Endothelial cell of umbilical vein (primary cell): ENCODE results near the gene AUTS2. TPM values are rescaled to one million over a fixed set of nuclear protein-coding genes. Genes with fewer than 3 reads are reported as not detected.

ENCODE experiments used
- BruUV-seq: library from RNA; stranded (reverse); fragments of 400-500 nt; replicated peaks from 2 replicates; lab custom pipeline; 2021; lab: Mats Ljungman, UMichigan
- CTCF ChIA-PET: fragments of 300-600, 350-600 bp; sonication (Branson Sonifier 250); formaldehyde crosslinking; loops from one replicate; lab custom pipeline; 2021; ENCODE audit warnings: antibody characterized with exemption, inconsistent platforms; lab: Charles Lee
- POLR2A ChIA-PET: fragments of 300-600, 350-600 bp; sonication (Branson Sonifier 250); formaldehyde crosslinking; loops from one replicate; lab custom pipeline; 2021; ENCODE audit warnings: antibody characterized with exemption, inconsistent platforms; lab: Charles Lee
- DNase-seq: peaks from one replicate; pipeline ENCODE4 v3.0.0-alpha.2; 2011; ENCODE audit warnings: low read depth, low spot score
- FAIRE-seq: peaks from 2 replicates; lab custom pipeline; 2011; peaks lifted over from hg19 to GRCh38; lab: Jason Lieb, UNC
- H2AFZ ChIP-seq: 2 replicates; pipeline ENCODE4 v1.6.0; 2012; ENCODE audit warnings: low read depth, low read length, control low read depth, inconsistent platforms
- H3K27ac ChIP-seq: 2 replicates; pipeline ENCODE4 v1.5.1; 2011; ENCODE audit warnings: low read depth, mild to moderate bottlenecking, control low read depth, low read length, moderate library complexity; ENCODE audit not compliant: insufficient read depth
- H3K27me3 ChIP-seq, 2 experiments: 2 replicates each; pipeline versions ENCODE4 v1.6.0 to v1.6.1; 2011; ENCODE audit warnings: low read length in 2 of 2, mixed read lengths in 1 of 2; ENCODE audit not compliant: control insufficient read depth in 2 of 2, insufficient read depth in 2 of 2
- H3K36me3 ChIP-seq, 2 experiments: 2 replicates in 1 of 2; 3 replicates in 1 of 2; pipeline ENCODE4 v1.5.1; 2011; ENCODE audit warnings: low read length in 2 of 2, mild to moderate bottlenecking in 1 of 2, moderate library complexity in 1 of 2; ENCODE audit not compliant: control insufficient read depth in 2 of 2, insufficient read depth in 2 of 2; ENCODE audit errors: extremely low read depth in 1 of 2
- H3K4me1 ChIP-seq: 3 replicates; pipeline ENCODE4 v1.5.1; 2011; ENCODE audit warnings: mild to moderate bottlenecking, low read length; ENCODE audit not compliant: control insufficient read depth, insufficient read depth; ENCODE audit errors: extremely low read depth
- H3K4me2 ChIP-seq: 2 replicates; pipeline ENCODE4 v1.6.1; 2011; ENCODE audit warnings: low read length, control low read depth, mixed read lengths; ENCODE audit not compliant: insufficient read depth
- H3K4me3 ChIP-seq, 3 experiments: fragments of 200-600 bp in 1 of 3; sonication (generic), shearing (Covaris generic) in 1 of 3; replicated peaks in 1 of 3; 2 replicates each; pipeline ENCODE4 v1.5.1; 2011 to 2016; ENCODE audit warnings: control low read depth in 3 of 3, low read length in 3 of 3, mild to moderate bottlenecking in 2 of 3, inconsistent platforms in 1 of 3, low read depth in 1 of 3, moderate library complexity in 1 of 3; ENCODE audit not compliant: insufficient read depth in 1 of 3
- H3K79me2 ChIP-seq: 2 replicates; pipeline ENCODE4 v1.6.0; 2012; ENCODE audit warnings: low read length, inconsistent platforms; ENCODE audit not compliant: control insufficient read depth, insufficient read depth
- H3K9ac ChIP-seq: replicated peaks from 2 replicates; pipeline ENCODE3; 2011; ENCODE audit warnings: low read length, control low read depth; ENCODE audit not compliant: insufficient read depth; ENCODE audit errors: extremely low read depth
- H3K9me1 ChIP-seq: replicated peaks from 3 replicates; pipeline ENCODE4 v1.6.0; 2011; ENCODE audit warnings: mild to moderate bottlenecking, low read length; ENCODE audit not compliant: control insufficient read depth, insufficient read depth; ENCODE audit errors: extremely low read depth
- H3K9me3 ChIP-seq: replicated peaks from 2 replicates; pipeline ENCODE4 v1.5.1; 2012; ENCODE audit warnings: low read length, inconsistent platforms; ENCODE audit not compliant: control insufficient read depth, insufficient read depth
- H4K20me1 ChIP-seq: replicated peaks from 2 replicates; pipeline ENCODE3; 2011; ENCODE audit warnings: mild to moderate bottlenecking, low read length; ENCODE audit not compliant: control insufficient read depth, insufficient read depth; ENCODE audit errors: extremely low read depth
- CTCF ChIP-seq, 2 donors: IDR thresholded peaks; 1 replicate in 1 of 2; 2 replicates in 1 of 2; pipeline ENCODE4 v1.5.1; 2011; ENCODE audit warnings: low read length in 2 of 2, mild to moderate bottlenecking in 2 of 2, moderate library complexity in 2 of 2, control low read depth in 1 of 2, inconsistent platforms in 1 of 2, low read depth in 1 of 2; ENCODE audit not compliant: insufficient read depth in 1 of 2; ENCODE audit errors: extremely low read depth in 1 of 2
- FOS ChIP-seq: IDR thresholded peaks from 2 replicates; pipeline ENCODE4 v1.6.1; 2011; ENCODE audit warnings: mild to moderate bottlenecking, low read length, moderate library complexity, borderline replicate concordance; ENCODE audit not compliant: insufficient read depth
- GATA2 ChIP-seq: IDR thresholded peaks from 2 replicates; pipeline ENCODE4 v1.7.0; 2011; ENCODE audit warnings: low read depth, mild to moderate bottlenecking, moderate library complexity, mixed read lengths, low read length; ENCODE audit not compliant: insufficient read length, insufficient read depth
- JUN ChIP-seq: IDR thresholded peaks from 2 replicates; pipeline ENCODE4 v1.6.1; 2011; ENCODE audit warnings: borderline replicate concordance, low read depth; ENCODE audit not compliant: insufficient read length, insufficient read depth
- MYC ChIP-seq: IDR thresholded peaks from one replicate; pipeline ENCODE4 v1.6.1; 2011; ENCODE audit warnings: mild to moderate bottlenecking, low read depth, low read length
- POLR2A ChIP-seq: IDR thresholded peaks from 2 replicates; pipeline ENCODE4 v1.6.1; 2012; ENCODE audit warnings: low read depth, mild to moderate bottlenecking, control low read depth, low read length
- dilution Hi-C: fragments of 300-500 bp; cut with MboI; formaldehyde crosslinking; loops from one replicate; pipeline ENCODE4 v1.15.0; 2019; ENCODE audit warnings: low sequenced_read_pairs; ENCODE audit not compliant: extremely low pct_ligation_motif_present
- intact Hi-C: fragments of 100-400 bp; cut with micrococcal nuclease; formaldehyde crosslinking; loops from one replicate; pipeline ENCODE4 v1.10.0; 2022
- polyA plus RNA-seq, 4 experiments: library from polyadenylated mRNA; depleted of rRNA in 3 of 4; stranded (reverse) in 3 of 4; unstranded in 1 of 4; fragments of >200 nt; gene quantifications; 2 replicates each; pipeline versions ENCODE4 v1.2.1 to v1.2.3, GENCODE V29; 2011 to 2012; ENCODE audit warnings: missing spikeins in 1 of 4
- total RNA-seq: library from RNA; stranded (reverse); gene quantifications from 2 replicates; pipeline ENCODE4 v1.2.3, GENCODE V29; 2021
- TF ChIP-seq, protein P1 (sequence below): IDR thresholded peaks from 2 replicates; pipeline ENCODE4 v1.6.1; 2011; ENCODE audit not compliant: insufficient read depth, insufficient read length

The AUTS2 gene
- total and polyA plus RNA-seq, 2 donors (not counting 3 experiments of a cell fraction or from before 2014, with no cell fraction given): 0.59 to 8.0 TPM

GRCh38 chr7:70830426-70830825 is 1232.2 kb downstream of the AUTS2 start:
- TF ChIP-seq JUN (no peak), GATA2 (no peak), CTCF (IDR thresholded peaks at IDR 0.05; ENCODE audit: extremely low read depth in 1 of 2, insufficient read depth in 1 of 2, low read depth in 1 of 2, low read length in 2 of 2) (no peak), MYC (no peak), FOS (no peak), POLR2A (no peak)
- TF ChIP-seq, protein P1, sequence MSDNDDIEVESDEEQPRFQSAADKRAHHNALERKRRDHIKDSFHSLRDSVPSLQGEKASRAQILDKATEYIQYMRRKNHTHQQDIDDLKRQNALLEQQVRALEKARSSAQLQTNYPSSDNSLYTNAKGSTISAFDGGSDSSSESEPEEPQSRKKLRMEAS: no peak
- Histone ChIP-seq H3K79me2 (no peaks in the 10 kb centered on the region), H3K9me1 (no peaks in the 10 kb centered on the region), H3K27ac (no peak overlapping the region), H3K27me3 (no peaks in the 10 kb centered on the region), H3K9me3 (no peaks in the 10 kb centered on the region), H3K4me3 (no peak overlapping the region), H3K4me2 (no peak overlapping the region), H4K20me1 (no peaks in the 10 kb centered on the region), H3K9ac (no peak overlapping the region), H3K4me1 (no peaks in the 10 kb centered on the region), H2AFZ (no peak overlapping the region), H3K36me3 (no peaks in the 10 kb centered on the region)
- dilution Hi-C loops: no loop called here
- FAIRE-seq (no peak), DNase-seq (no peak)
- CTCF ChIA-PET: no interaction called here
- intact Hi-C loops: no loop called here
- no TSS peak for BruUV-seq
- POLR2A ChIA-PET: no interaction called here
